ENCODE data around the gene PHACTR3. TPM values are rescaled to one million over a fixed set of nuclear protein-coding genes. Genes with fewer than 3 reads are reported as not detected.

Gene PHACTR3
- total RNA-seq, 1 donor from 2014 or later, result 0.14 TPM

GRCh38 chr20:59664421-59664941, 60.1 kb downstream of the PHACTR3 start:
- no peak overlapping the region for H3K27ac Mint-ChIP-seq (ENCODE audit: unreplicated experiment)

GRCh38 chr20:59665656-59666555, 61.6 kb downstream of the PHACTR3 start:
- Mint-ChIP-seq H3K27ac (ENCODE audit: unreplicated experiment) (no peak overlapping the region), H3K4me3 (ENCODE audit: unreplicated experiment) (no peak overlapping the region), H3K4me1 (ENCODE audit: low read depth, unreplicated experiment) (no peaks in the 10 kb centered on the region), H3K27me3 (ENCODE audit: low read depth, unreplicated experiment) (peaks cover 63% of the 10 kb centered on the region), H3K9me3 (ENCODE audit: unreplicated experiment) (peaks cover 3% of the 10 kb centered on the region), H3K36me3 (ENCODE audit: low read depth, unreplicated experiment) (no peaks in the 10 kb centered on the region)
- peaks cover 8% of the 10 kb centered on the region for H3K9me3 ChIP-seq (ENCODE audit: insufficient read depth, low read depth, low read length)
- no peaks in the 10 kb centered on the region for H3K36me3 ChIP-seq (ENCODE audit: insufficient read depth, low read length)
- FAIRE-seq, result no peak
- H2AFZ ChIP-seq (ENCODE audit: low read depth, low read length), result no peak overlapping the region
- no peak overlapping the region for H3K4me2 ChIP-seq (ENCODE audit: low read length)
- H3K4me3 ChIP-seq (ENCODE audit: insufficient read depth, low read depth, low read length), result no peak overlapping the region
- no peak overlapping the region for H3K9ac ChIP-seq (ENCODE audit: low read length)
- no peak for DNase-seq (ENCODE audit: low read depth)
- H3K27ac ChIP-seq (ENCODE audit: low read depth, low read length), result no peak overlapping the region
- H3K79me2 ChIP-seq (ENCODE audit: insufficient read depth, low read length), result no peaks in the 10 kb centered on the region
- TF ChIP-seq CTCF (IDR thresholded peaks at IDR 0.05; ENCODE audit: insufficient read depth, low read depth, low read length) (no peak), EZH2 (IDR thresholded peaks at IDR 0.05; ENCODE audit: insufficient read depth, low read length) (no peak)
- no peaks in the 10 kb centered on the region for H4K20me1 ChIP-seq (ENCODE audit: insufficient read depth, low read length)
- no peaks in the 10 kb centered on the region for H3K27me3 ChIP-seq (ENCODE audit: insufficient read depth, low read length)
- H3K4me1 ChIP-seq (ENCODE audit: insufficient read depth, low read length), result no peaks in the 10 kb centered on the region

More at GRCh38 chr20:59664421-59664941, 60.1 kb downstream of the PHACTR3 start:
- H3K36me3 ChIP-seq (ENCODE audit: insufficient read depth, low read length), result no peaks in the 10 kb centered on the region
- Mint-ChIP-seq H3K4me1 (ENCODE audit: low read depth, unreplicated experiment) (no peaks in the 10 kb centered on the region), H3K27me3 (ENCODE audit: low read depth, unreplicated experiment) (peaks cover 52% of the 10 kb centered on the region), H3K4me3 (ENCODE audit: unreplicated experiment) (no peak overlapping the region), H3K9me3 (ENCODE audit: unreplicated experiment) (no peaks in the 10 kb centered on the region), H3K36me3 (ENCODE audit: low read depth, unreplicated experiment) (no peaks in the 10 kb centered on the region)
- no peaks in the 10 kb centered on the region for H3K27me3 ChIP-seq (ENCODE audit: insufficient read depth, low read length)
- H3K9me3 ChIP-seq (ENCODE audit: insufficient read depth, low read depth, low read length), result peaks cover 10% of the 10 kb centered on the region
- no peak overlapping the region for H2AFZ ChIP-seq (ENCODE audit: low read depth, low read length)
- no peak for TF ChIP-seq EZH2 (IDR thresholded peaks at IDR 0.05; ENCODE audit: insufficient read depth, low read length)
- no peak for TF ChIP-seq CTCF (IDR thresholded peaks at IDR 0.05; ENCODE audit: insufficient read depth, low read depth, low read length)
- H3K4me1 ChIP-seq (ENCODE audit: insufficient read depth, low read length), result no peaks in the 10 kb centered on the region
- H3K79me2 ChIP-seq (ENCODE audit: insufficient read depth, low read length), result no peaks in the 10 kb centered on the region
- FAIRE-seq (no peak), DNase-seq (ENCODE audit: low read depth) (no peak)
- no peaks in the 10 kb centered on the region for H4K20me1 ChIP-seq (ENCODE audit: insufficient read depth, low read length)
- no peak overlapping the region for H3K27ac ChIP-seq (ENCODE audit: low read depth, low read length)
- no peak overlapping the region for H3K4me3 ChIP-seq (ENCODE audit: insufficient read depth, low read depth, low read length)
- H3K4me2 ChIP-seq (ENCODE audit: low read length), result no peak overlapping the region
- H3K9ac ChIP-seq (ENCODE audit: low read length), result no peak overlapping the region

GRCh38 chr20:59666586-59666985, 62.2 kb downstream of the PHACTR3 start:
- peaks cover 3% of the 10 kb centered on the region for H3K9me3 Mint-ChIP-seq (ENCODE audit: unreplicated experiment)
- Histone ChIP-seq H3K4me1 (ENCODE audit: insufficient read depth, low read length) (no peaks in the 10 kb centered on the region), H3K79me2 (ENCODE audit: insufficient read depth, low read length) (no peaks in the 10 kb centered on the region), H3K4me2 (ENCODE audit: low read length) (no peak overlapping the region), H3K27ac (ENCODE audit: low read depth, low read length) (no peak overlapping the region), H3K9me3 (ENCODE audit: insufficient read depth, low read depth, low read length) (peaks cover 8% of the 10 kb centered on the region), H2AFZ (ENCODE audit: low read depth, low read length) (no peak overlapping the region), H3K9ac (ENCODE audit: low read length) (no peak overlapping the region), H3K4me3 (ENCODE audit: insufficient read depth, low read depth, low read length) (no peak overlapping the region), H4K20me1 (ENCODE audit: insufficient read depth, low read length) (no peaks in the 10 kb centered on the region), H3K36me3 (ENCODE audit: insufficient read depth, low read length) (no peaks in the 10 kb centered on the region), H3K27me3 (ENCODE audit: insufficient read depth, low read length) (no peaks in the 10 kb centered on the region)
- FAIRE-seq (no peak), DNase-seq (ENCODE audit: low read depth) (no peak)
- H3K27me3 Mint-ChIP-seq (ENCODE audit: low read depth, unreplicated experiment), result peaks cover 57% of the 10 kb centered on the region
- TF ChIP-seq CTCF (IDR thresholded peaks at IDR 0.05; ENCODE audit: insufficient read depth, low read depth, low read length) (no peak), EZH2 (IDR thresholded peaks at IDR 0.05; ENCODE audit: insufficient read depth, low read length) (no peak)
- no peak overlapping the region for H3K4me3 Mint-ChIP-seq (ENCODE audit: unreplicated experiment)
- H3K36me3 Mint-ChIP-seq (ENCODE audit: low read depth, unreplicated experiment), result no peaks in the 10 kb centered on the region
- H3K27ac Mint-ChIP-seq (ENCODE audit: unreplicated experiment), result no peak overlapping the region
- no peaks in the 10 kb centered on the region for H3K4me1 Mint-ChIP-seq (ENCODE audit: low read depth, unreplicated experiment)

Measured in astrocyte (in vitro differentiated cells and primary cell).